Neural cell (in vitro differentiated cells): ENCODE measurements around the gene SLC27A5. TPM values are rescaled to one million over a fixed set of nuclear protein-coding genes. Genes with fewer than 3 reads are reported as not detected.

Source experiments
- H2AFZ ChIP-seq: fragments of 200-600, 300-800 bp; sonication (generic), shearing (Covaris generic); 2 replicates; pipeline ENCODE4 v1.6.0; 2014; ENCODE audit warnings: low read depth, mild to moderate bottlenecking, antibody characterized with exemption, low read length, moderate library complexity
- H3F3A ChIP-seq: fragments of 200-600 bp; shearing (Covaris generic); 2 replicates; pipeline ENCODE4 v1.6.1; 2016; ENCODE audit warnings: mild to moderate bottlenecking, moderate library complexity, mixed read lengths, antibody characterized with exemption, low read length; ENCODE audit not compliant: insufficient read depth, poor library complexity, severe bottlenecking
- H3K27ac ChIP-seq: fragments of 200-600, 300-800 bp; sonication (generic), shearing (Covaris generic); 2 replicates; pipeline ENCODE4 v1.5.1; 2014; ENCODE audit warnings: mild to moderate bottlenecking, low read length, moderate library complexity
- H3K27me3 ChIP-seq: fragments of 300-800, 200-600 bp; sonication (generic), shearing (Covaris generic); 2 replicates; pipeline ENCODE4 v1.6.0; 2014; ENCODE audit warnings: mild to moderate bottlenecking, low read depth, low read length, moderate library complexity; ENCODE audit not compliant: insufficient read depth
- H3K36me3 ChIP-seq: fragments of 300-800, 200-600 bp; sonication (generic), shearing (Covaris generic); 2 replicates; pipeline ENCODE4 v1.5.1; 2014; ENCODE audit warnings: mild to moderate bottlenecking, antibody characterized with exemption, low read length, moderate library complexity; ENCODE audit not compliant: insufficient read depth
- H3K4me2 ChIP-seq: fragments of 300-800, 200-600 bp; sonication (generic), shearing (Covaris generic); 2 replicates; pipeline ENCODE4 v1.6.0; 2014; ENCODE audit warnings: mild to moderate bottlenecking, low read length
- H3K4me3 ChIP-seq: fragments of 300-800, 200-600 bp; sonication (generic), shearing (Covaris generic); 2 replicates; pipeline ENCODE4 v1.5.1; 2014; ENCODE audit warnings: mild to moderate bottlenecking, low read length, moderate library complexity
- H3K79me2 ChIP-seq: fragments of 200-600 bp; shearing (Covaris generic); replicated peaks from 2 replicates; pipeline ENCODE4 v1.6.0; 2014; ENCODE audit warnings: mild to moderate bottlenecking, low read length, moderate library complexity; ENCODE audit not compliant: insufficient read depth
- H3K9ac ChIP-seq: fragments of 300-800, 200-600 bp; sonication (generic), shearing (Covaris generic); 2 replicates; pipeline ENCODE4 v1.6.1; 2016; ENCODE audit warnings: mild to moderate bottlenecking, low read length, mixed read lengths
- H3K9me2 ChIP-seq: fragments of 200-600 bp; shearing (Covaris generic); 2 replicates; pipeline ENCODE4 v1.6.1; 2016; ENCODE audit warnings: mild to moderate bottlenecking, low read length, mixed read lengths; ENCODE audit not compliant: insufficient read depth
- H3K9me3 ChIP-seq: fragments of 200-600, 300-800 bp; sonication (generic), shearing (Covaris generic); 2 replicates; pipeline ENCODE4 v1.6.1; 2016; ENCODE audit warnings: mild to moderate bottlenecking, mixed run types, low read length, moderate library complexity, mixed read lengths
- H4K20me1 ChIP-seq: fragments of 200-600 bp; shearing (Covaris generic); 2 replicates; pipeline ENCODE4 v1.6.1; 2016; ENCODE audit warnings: mild to moderate bottlenecking, mixed run types; ENCODE audit not compliant: insufficient read depth
- CTCF ChIP-seq: fragments of 450-650 bp; IDR thresholded peaks from 2 replicates; pipeline ENCODE4 v1.5.1; 2014; ENCODE audit warnings: antibody characterized with exemption, mild to moderate bottlenecking, moderate library complexity; ENCODE audit not compliant: poor library complexity, severe bottlenecking
- EP300 ChIP-seq: fragments of 450-650 bp; conservative IDR thresholded peaks from 2 replicates; pipeline ENCODE4 v1.6.1; 2014; ENCODE audit warnings: antibody characterized with exemption, mild to moderate bottlenecking, moderate library complexity; ENCODE audit not compliant: poor library complexity, severe bottlenecking
- EZH2 ChIP-seq: fragments of 200-600, 300-800 bp; shearing (Covaris generic), sonication (generic); IDR thresholded peaks from 2 replicates; pipeline ENCODE4 v1.6.1; 2014; ENCODE audit warnings: antibody characterized with exemption, low read length, borderline replicate concordance, mild to moderate bottlenecking; ENCODE audit not compliant: insufficient read depth, poor library complexity, severe bottlenecking
- MXI1 ChIP-seq: fragments of 450-650 bp; conservative IDR thresholded peaks from 2 replicates; pipeline ENCODE4 v1.6.1; 2014; ENCODE audit warnings: antibody characterized with exemption, mild to moderate bottlenecking; ENCODE audit not compliant: poor library complexity, severe bottlenecking
- POLR2AphosphoS5 ChIP-seq: IDR thresholded peaks from 2 replicates; pipeline ENCODE4 v1.6.1; 2012
- RAD21 ChIP-seq: fragments of 450-650 bp; conservative IDR thresholded peaks from 2 replicates; pipeline ENCODE4 v1.6.1; 2014; ENCODE audit warnings: antibody characterized with exemption, mild to moderate bottlenecking, moderate library complexity
- REST ChIP-seq: IDR thresholded peaks from 2 replicates; pipeline ENCODE4 v1.6.1; 2012; ENCODE audit warnings: borderline replicate concordance
- SMC3 ChIP-seq: fragments of 450-650 bp; conservative IDR thresholded peaks from 2 replicates; pipeline ENCODE4 v1.6.1; 2014; ENCODE audit warnings: antibody characterized with exemption, mild to moderate bottlenecking, moderate library complexity; ENCODE audit not compliant: poor library complexity
- TAF1 ChIP-seq: IDR thresholded peaks from 2 replicates; pipeline ENCODE4 v1.6.1; 2012; ENCODE audit warnings: low read depth
- polyA plus RNA-seq: library from polyadenylated mRNA; depleted of rRNA; stranded (reverse); fragments of >200 nt; gene quantifications from 2 replicates; pipeline ENCODE4 v1.2.3, GENCODE V29; 2014

The SLC27A5 gene
- polyA plus RNA-seq, 1 donor from 2014 or later = 14.9 TPM

GRCh38 chr19:58456111-58456510 lies 55.7 kb downstream of the SLC27A5 start:
- Histone ChIP-seq H3K4me3 (no peak overlapping the region), H3K4me2 (no peak overlapping the region), H3K36me3 (no peaks in the 10 kb centered on the region), H3K9me2 (no peaks in the 10 kb centered on the region), H3K9me3 (no peaks in the 10 kb centered on the region), H4K20me1 (no peaks in the 10 kb centered on the region), H3K79me2 (no peaks in the 10 kb centered on the region), H2AFZ (no peak overlapping the region), H3F3A (no peaks in the 10 kb centered on the region), H3K9ac (no peak overlapping the region), H3K27ac (no peak overlapping the region), H3K27me3 (no peaks in the 10 kb centered on the region)
- TF ChIP-seq MXI1 (no peak), EP300 (no peak), EZH2 (no peak), SMC3 (no peak), REST (no peak)

GRCh38 chr19:58455306-58455705 lies 56.5 kb downstream of the SLC27A5 start:
- Histone ChIP-seq H3K9me3 (no peaks in the 10 kb centered on the region), H3K9ac (no peak overlapping the region), H4K20me1 (no peaks in the 10 kb centered on the region), H3K4me3 (no peak overlapping the region), H3K4me2 (no peak overlapping the region), H3F3A (no peaks in the 10 kb centered on the region), H3K27ac (no peak overlapping the region), H3K9me2 (no peaks in the 10 kb centered on the region), H3K27me3 (no peaks in the 10 kb centered on the region), H2AFZ (no peak overlapping the region), H3K79me2 (no peaks in the 10 kb centered on the region), H3K36me3 (no peaks in the 10 kb centered on the region)
- TF ChIP-seq MXI1 (no peak), CTCF (no peak), SMC3 (no peak), EZH2 (no peak), EP300 (no peak), REST (no peak), POLR2AphosphoS5 (no peak), RAD21 (no peak), TAF1 (no peak)
